Stimulated activated naive CD8-positive, alpha-beta T cell treated with anti-CD3 and anti-CD28 coated beads, Interleukin-15, Interleukin-2, amounts not matched to agents 100 ng/mL and 50 ng/mL, for 24 hours (primary cell): ENCODE measurements around the gene SULT1B1.

Experiments used
- H3K27ac Mint-ChIP-seq: one replicate; pipeline ENCODE4 v1.8.0; 2021; ENCODE audit warnings: mild to moderate bottlenecking, mixed read lengths
- H3K27me3 Mint-ChIP-seq: one replicate; pipeline ENCODE4 v1.8.0; 2021; ENCODE audit warnings: mixed read lengths
- H3K36me3 Mint-ChIP-seq: one replicate; pipeline ENCODE4 v1.8.0; 2021; ENCODE audit warnings: low read depth, mixed read lengths
- H3K4me1 Mint-ChIP-seq: one replicate; pipeline ENCODE4 v1.8.0; 2021; ENCODE audit warnings: low read depth, mixed read lengths
- H3K4me3 Mint-ChIP-seq: one replicate; pipeline ENCODE4 v1.8.0; 2021; ENCODE audit warnings: mild to moderate bottlenecking, mixed read lengths
- H3K9me3 Mint-ChIP-seq: one replicate; pipeline ENCODE4 v1.8.0; 2021; ENCODE audit warnings: mixed read lengths

The SULT1B1 gene

GRCh38 chr4:69730002-69730401 is 30.4 kb downstream of the SULT1B1 start:
- no peaks in the 10 kb centered on the region for H3K27me3 Mint-ChIP-seq
- no peaks in the 10 kb centered on the region for H3K36me3 Mint-ChIP-seq
- no peaks in the 10 kb centered on the region for H3K9me3 Mint-ChIP-seq
- no peak overlapping the region for H3K4me3 Mint-ChIP-seq
- H3K4me1 Mint-ChIP-seq: no peaks in the 10 kb centered on the region
- H3K27ac Mint-ChIP-seq: no peak overlapping the region

GRCh38 chr4:69727926-69728325 is 32.5 kb downstream of the SULT1B1 start:
- Mint-ChIP-seq H3K4me1 (no peaks in the 10 kb centered on the region), H3K27me3 (no peaks in the 10 kb centered on the region), H3K4me3 (no peak overlapping the region), H3K27ac (no peak overlapping the region), H3K9me3 (peaks cover 2% of the 10 kb centered on the region), H3K36me3 (peaks cover 2% of the 10 kb centered on the region)

GRCh38 chr4:69727426-69727825 is 33.0 kb downstream of the SULT1B1 start:
- H3K27ac Mint-ChIP-seq: no peak overlapping the region
- peaks cover 4% of the 10 kb centered on the region for H3K36me3 Mint-ChIP-seq
- H3K4me3 Mint-ChIP-seq: no peak overlapping the region
- no peaks in the 10 kb centered on the region for H3K27me3 Mint-ChIP-seq
- peaks cover 4% of the 10 kb centered on the region for H3K9me3 Mint-ChIP-seq
- no peaks in the 10 kb centered on the region for H3K4me1 Mint-ChIP-seq

GRCh38 chr4:69726971-69727370 is 33.4 kb downstream of the SULT1B1 start:
- Mint-ChIP-seq H3K36me3 (peaks cover 4% of the 10 kb centered on the region), H3K4me3 (no peak overlapping the region), H3K9me3 (peaks cover 4% of the 10 kb centered on the region), H3K27me3 (no peaks in the 10 kb centered on the region), H3K27ac (no peak overlapping the region), H3K4me1 (no peaks in the 10 kb centered on the region)

GRCh38 chr4:69718396-69719271 is 41.8 kb downstream of the SULT1B1 start:
- no peaks in the 10 kb centered on the region for H3K27me3 Mint-ChIP-seq
- H3K36me3 Mint-ChIP-seq: peaks cover 4% of the 10 kb centered on the region
- H3K27ac Mint-ChIP-seq: no peak overlapping the region
- H3K9me3 Mint-ChIP-seq: peaks cover 4% of the 10 kb centered on the region
- no peaks in the 10 kb centered on the region for H3K4me1 Mint-ChIP-seq
- H3K4me3 Mint-ChIP-seq: no peak overlapping the region

GRCh38 chr4:69717778-69718177 is 42.6 kb downstream of the SULT1B1 start:
- Mint-ChIP-seq H3K36me3 (peaks cover under 1% of the 10 kb centered on the region), H3K4me1 (no peaks in the 10 kb centered on the region), H3K9me3 (peaks cover 1% of the 10 kb centered on the region), H3K4me3 (no peak overlapping the region), H3K27ac (no peak overlapping the region), H3K27me3 (no peaks in the 10 kb centered on the region)

GRCh38 chr4:69716654-69717053 is 43.8 kb downstream of the SULT1B1 start:
- Mint-ChIP-seq H3K4me1 (no peaks in the 10 kb centered on the region), H3K9me3 (no peaks in the 10 kb centered on the region), H3K4me3 (no peak overlapping the region), H3K27ac (no peak overlapping the region), H3K27me3 (no peaks in the 10 kb centered on the region), H3K36me3 (no peaks in the 10 kb centered on the region)

- H3K27ac Mint-ChIP-seq: no peak overlapping the region
- no peaks in the 10 kb centered on the region for H3K4me1 Mint-ChIP-seq
Measured at GRCh38 chr4:69714086-69714485, 46.3 kb downstream of the SULT1B1 start.

GRCh38 chr4:69713593-69713992 is 46.8 kb downstream of the SULT1B1 start:
- Mint-ChIP-seq H3K4me1 (no peaks in the 10 kb centered on the region), H3K27me3 (no peaks in the 10 kb centered on the region), H3K36me3 (no peaks in the 10 kb centered on the region), H3K4me3 (no peak overlapping the region), H3K27ac (no peak overlapping the region), H3K9me3 (peaks cover 6% of the 10 kb centered on the region)

More at GRCh38 chr4:69714086-69714485, 46.3 kb downstream of the SULT1B1 start:
- Mint-ChIP-seq H3K9me3 (peaks cover 6% of the 10 kb centered on the region), H3K36me3 (no peaks in the 10 kb centered on the region), H3K27me3 (no peaks in the 10 kb centered on the region), H3K4me3 (no peak overlapping the region)

- Mint-ChIP-seq H3K36me3 (no peaks in the 10 kb centered on the region), H3K4me1 (no peaks in the 10 kb centered on the region), H3K27ac (no peak overlapping the region), H3K9me3 (peaks cover 6% of the 10 kb centered on the region), H3K27me3 (no peaks in the 10 kb centered on the region), H3K4me3 (no peak overlapping the region)
Measured at GRCh38 chr4:69710580-69710979, 49.8 kb downstream of the SULT1B1 start.

GRCh38 chr4:69708211-69708610 is 52.2 kb downstream of the SULT1B1 start:
- Mint-ChIP-seq H3K27ac (no peak overlapping the region), H3K4me3 (no peak overlapping the region), H3K27me3 (no peaks in the 10 kb centered on the region), H3K9me3 (peaks cover 6% of the 10 kb centered on the region), H3K36me3 (no peaks in the 10 kb centered on the region), H3K4me1 (no peaks in the 10 kb centered on the region)

GRCh38 chr4:69707807-69708206 is 52.6 kb downstream of the SULT1B1 start:
- Mint-ChIP-seq H3K27me3 (no peaks in the 10 kb centered on the region), H3K27ac (no peak overlapping the region), H3K36me3 (no peaks in the 10 kb centered on the region), H3K4me3 (no peak overlapping the region), H3K4me1 (no peaks in the 10 kb centered on the region), H3K9me3 (peaks cover 6% of the 10 kb centered on the region)

GRCh38 chr4:69702201-69702600 is 58.2 kb downstream of the SULT1B1 start:
- H3K27me3 Mint-ChIP-seq: no peaks in the 10 kb centered on the region
- peaks cover 11% of the 10 kb centered on the region for H3K9me3 Mint-ChIP-seq

GRCh38 chr4:69701696-69702095 is 58.7 kb downstream of the SULT1B1 start:
- H3K9me3 Mint-ChIP-seq: peaks cover 11% of the 10 kb centered on the region

More at GRCh38 chr4:69702201-69702600, 58.2 kb downstream of the SULT1B1 start:
- Mint-ChIP-seq H3K36me3 (no peaks in the 10 kb centered on the region), H3K4me1 (no peaks in the 10 kb centered on the region), H3K27ac (no peak overlapping the region), H3K4me3 (no peak overlapping the region)

GRCh38 chr4:69697536-69698242 is 62.7 kb downstream of the SULT1B1 start:
- H3K4me1 Mint-ChIP-seq: no peaks in the 10 kb centered on the region
- H3K27me3 Mint-ChIP-seq: no peaks in the 10 kb centered on the region
- H3K9me3 Mint-ChIP-seq: peaks cover 11% of the 10 kb centered on the region
- H3K36me3 Mint-ChIP-seq: no peaks in the 10 kb centered on the region
- no peak overlapping the region for H3K27ac Mint-ChIP-seq
- H3K4me3 Mint-ChIP-seq: no peak overlapping the region

More at GRCh38 chr4:69701696-69702095, 58.7 kb downstream of the SULT1B1 start:
- Mint-ChIP-seq H3K27ac (no peak overlapping the region), H3K36me3 (no peaks in the 10 kb centered on the region), H3K27me3 (no peaks in the 10 kb centered on the region), H3K4me1 (no peaks in the 10 kb centered on the region), H3K4me3 (no peak overlapping the region)
